Left renal cortex interstitium (tissue), 4 donors: ENCODE results near the gene MPZ. TPM values are rescaled to one million over a fixed set of nuclear protein-coding genes. Genes with fewer than 3 reads are reported as not detected.
"Not testable (repeated sequence)": the region's sequence is repeated elsewhere in the genome, so short reads cannot be mapped to it uniquely, and the experiment has no call there.

Experiments
- DNase-seq, 4 donors: peaks; one replicate each; pipeline ENCODE4 v3.0.0-alpha.2; 2013; ENCODE audit warnings: low read depth in 4 of 4, low spot score in 2 of 4, missing footprints in 1 of 4
- polyA plus RNA-seq, 4 donors: library from polyadenylated mRNA; unstranded; fragments of 120-200 nt; gene quantifications; one replicate each; pipeline ENCODE4 v1.2.1, GENCODE V29; 2013; ENCODE audit not compliant: insufficient read length in 4 of 4

MPZ gene
- polyA plus RNA-seq, result 1 to 10 TPM; 3.7 to 5.7 (median 4.8) TPM

DNA sequence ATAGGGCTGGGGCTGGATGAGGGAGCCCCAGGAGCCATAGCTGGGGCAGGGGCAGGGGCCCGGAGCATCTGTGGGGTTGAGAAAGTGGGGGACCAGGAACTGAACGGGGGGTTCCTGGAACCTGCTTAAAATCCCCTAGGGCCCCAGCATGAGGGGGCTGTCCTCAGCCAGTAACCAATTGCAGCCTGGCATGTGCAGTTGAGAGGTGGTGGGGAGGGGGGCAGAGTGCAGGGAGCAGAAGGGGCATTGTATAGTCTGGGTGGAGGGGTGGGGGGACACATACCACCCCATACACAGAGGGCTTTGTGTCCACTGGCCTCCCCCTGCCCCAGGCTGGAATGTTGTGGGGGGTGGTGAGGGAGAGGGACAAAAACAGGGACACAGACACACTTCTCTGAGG, at the start of gene MPZ:
Gene MPZ (minus strand): TSS at position 101 of the 400 bp plus-strand sequence. CDS start 63 bp downstream, at position 38.
- no peak for DNase-seq

- DNase-seq, result peak in 1 of 4 donors; percentile 19
These were observed 49.5 kb upstream of the MPZ start for GRCh38 chr1:161359291-161359690.

- DNase-seq, result no peak
These were observed 47.3 kb upstream of the MPZ start for GRCh38 chr1:161357073-161357472.

GRCh38 chr1:161351482-161351881, 41.7 kb upstream of the MPZ start:
- no peak for DNase-seq

GRCh38 chr1:161350671-161351070, 40.9 kb upstream of the MPZ start:
- DNase-seq, result no peak

DNA sequence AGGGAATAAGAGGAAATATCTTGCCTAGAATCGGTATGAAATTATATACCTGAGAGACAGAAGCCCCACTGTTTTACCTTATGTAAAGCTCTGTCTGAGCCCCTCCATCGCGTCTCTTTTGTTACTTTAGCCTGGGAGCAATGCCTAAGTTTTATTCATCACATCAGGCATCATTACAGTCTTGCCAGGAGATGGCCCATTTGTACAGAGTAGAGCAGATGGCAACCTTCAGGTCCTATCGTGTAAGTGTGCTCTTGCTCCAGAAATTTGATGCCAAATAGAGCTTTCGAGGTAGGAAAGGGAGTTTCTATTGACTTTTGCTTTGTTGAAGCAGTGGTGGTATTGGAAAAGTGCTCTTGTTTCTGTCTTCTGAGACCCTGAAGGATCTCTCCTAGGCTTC, 33.1 kb upstream of the MPZ start:
- DNase-seq, result no peak

DNA sequence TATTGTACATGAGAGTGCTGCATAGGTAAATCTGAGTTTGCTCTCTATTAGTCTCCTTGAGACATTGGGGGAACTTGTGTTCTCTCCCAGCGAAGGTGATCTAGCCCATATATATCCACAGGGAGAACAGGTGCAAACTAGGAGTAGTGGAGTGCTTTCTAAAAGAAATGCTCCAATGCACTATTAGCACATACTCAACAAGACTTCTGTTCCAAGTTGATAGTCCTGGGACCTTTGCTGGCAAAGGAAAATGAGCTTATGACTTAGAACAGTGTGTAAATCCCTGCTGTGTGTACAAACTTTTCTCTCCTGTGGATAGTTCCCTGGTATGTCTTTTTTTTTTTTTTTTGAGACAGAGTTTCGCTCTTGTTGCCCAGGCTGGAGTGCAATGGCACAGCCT, 32.4 kb upstream of the MPZ start:
- no peak for DNase-seq

- DNase-seq, result no peak
These were observed 26.0 kb upstream of the MPZ start for GRCh38 chr1:161335796-161336195.

GRCh38 chr1:161333166-161333565, 23.4 kb upstream of the MPZ start:
- no peak for DNase-seq

DNA sequence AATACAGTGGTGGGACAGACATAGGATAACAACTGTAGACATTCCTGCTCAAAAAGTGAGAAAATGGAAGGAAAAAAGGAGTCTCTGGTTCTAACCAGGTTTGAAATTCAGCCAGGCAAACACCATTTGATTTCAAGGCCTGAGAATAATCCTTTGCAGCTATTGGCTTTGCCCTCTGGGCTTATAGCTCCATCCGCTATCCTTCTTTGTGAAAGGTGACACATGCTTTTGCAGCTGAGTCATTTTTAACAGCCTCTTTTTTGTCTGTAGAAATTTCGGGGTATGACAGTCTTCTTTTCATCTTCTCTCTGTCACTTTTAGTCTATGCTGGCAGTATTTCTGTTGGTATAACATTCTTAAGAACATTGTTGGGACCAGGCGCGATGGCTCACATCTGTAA, 20.6 kb upstream of the MPZ start:
- DNase-seq, result no peak

GRCh38 chr1:161324020-161324419, 14.3 kb upstream of the MPZ start:
- no peak for DNase-seq

GRCh38 chr1:161315841-161316674, 6.3 kb upstream of the MPZ start:
- not testable (repeated sequence) for DNase-seq

DNA sequence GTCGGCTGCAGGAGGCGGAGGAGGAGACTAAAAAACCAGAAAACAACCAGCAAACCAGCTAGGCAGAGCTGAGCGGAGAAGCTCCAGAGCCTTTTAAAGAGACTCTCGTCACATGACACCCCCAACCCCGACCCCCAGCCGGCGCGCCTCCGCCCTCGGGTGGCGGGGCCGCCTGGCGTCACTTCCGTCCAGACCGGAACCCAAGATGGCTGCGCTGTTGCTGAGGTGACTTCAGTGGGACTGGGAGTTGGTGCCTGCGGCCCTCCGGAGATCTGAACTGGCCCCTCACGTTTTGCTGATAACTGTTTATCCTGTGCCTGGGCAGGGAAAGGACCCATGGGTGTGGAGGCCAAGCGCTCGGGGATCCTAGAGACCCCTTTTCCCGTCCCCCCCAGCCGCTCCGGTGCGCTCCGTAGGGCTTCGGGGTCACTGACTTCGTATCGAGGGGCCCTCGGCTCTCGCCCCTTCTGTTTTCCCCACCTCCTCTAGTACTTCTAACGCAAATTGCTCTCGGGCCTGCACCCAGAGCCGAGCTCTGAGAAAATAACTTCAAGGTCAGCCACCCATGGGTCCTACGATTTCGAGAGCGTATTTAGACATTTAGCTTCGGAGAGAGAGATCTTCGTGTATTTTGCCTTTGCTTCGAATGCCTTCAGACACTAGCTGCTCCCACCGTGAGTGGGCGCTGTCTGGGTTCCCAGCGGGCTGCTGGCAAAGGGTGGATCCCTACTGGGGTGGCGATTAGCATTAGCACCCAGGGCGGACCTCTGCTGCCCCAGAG, 4.6 kb upstream of the MPZ start, which contains the start of gene SDHC:
Gene SDHC (plus strand): TSS at position 181 of the 781 bp plus-strand sequence. CDS start 25 bp downstream, at position 206.
- DNase-seq, result peak; percentile 79 to 90 (median 86)

DNA sequence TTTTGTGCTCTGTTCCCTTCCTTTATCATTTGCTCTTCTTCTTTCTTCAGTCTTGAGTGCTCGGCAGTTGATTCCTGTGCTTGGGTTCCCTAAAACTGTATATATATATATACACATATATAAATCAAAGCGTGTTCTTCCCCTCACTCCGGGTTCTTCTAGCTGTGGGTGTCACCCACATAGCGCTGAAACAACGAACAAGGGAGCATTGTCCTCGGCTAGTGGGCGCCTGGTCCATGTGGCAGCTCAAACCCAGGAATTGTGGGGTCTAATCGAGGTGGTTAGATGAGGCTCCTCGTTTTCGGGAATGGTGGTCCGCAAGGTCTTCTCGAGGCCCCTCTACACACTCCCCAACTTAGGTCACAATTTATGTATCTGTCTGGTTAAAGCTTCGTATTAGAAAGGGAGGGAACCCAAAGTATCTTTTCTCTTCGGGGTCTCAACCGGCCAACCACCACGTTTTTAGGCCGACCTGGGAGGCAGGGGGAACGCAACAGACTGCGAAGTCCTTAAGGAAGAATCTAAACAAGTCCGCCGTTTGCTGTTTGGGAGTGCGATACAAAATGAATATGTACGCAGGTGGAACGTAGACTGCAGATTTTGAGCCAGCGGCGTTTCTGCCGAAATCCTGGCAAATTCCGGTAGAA, 3.9 kb upstream of the MPZ start:
- no peak for DNase-seq

DNA sequence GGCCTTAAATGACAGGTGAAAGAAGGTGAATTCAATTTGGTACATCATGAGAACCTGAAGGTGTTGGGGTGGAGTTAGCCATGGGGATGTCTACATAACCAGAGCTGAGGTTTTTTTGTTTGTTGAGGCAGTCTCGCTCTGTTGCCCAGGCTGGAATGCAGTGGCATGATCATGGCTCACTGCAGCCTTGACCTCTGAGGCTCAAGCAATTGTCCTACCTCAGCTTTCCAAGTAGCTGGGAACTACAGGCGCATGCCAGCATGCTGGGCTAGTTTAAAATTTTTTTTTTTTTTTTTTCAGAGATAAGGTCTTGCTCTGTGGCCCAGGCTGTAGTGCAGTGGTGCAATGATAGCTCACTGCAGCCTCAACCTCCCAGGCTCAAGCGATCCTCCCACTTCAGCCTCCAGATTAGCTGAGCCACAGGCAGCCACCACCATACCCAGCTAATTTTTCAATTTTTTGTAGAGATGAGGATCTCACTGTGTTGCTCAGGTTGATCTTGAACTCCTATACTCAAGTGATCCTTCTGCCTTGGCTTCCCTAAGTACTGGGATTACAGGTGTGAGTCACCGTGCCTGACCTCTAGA, 1.9 kb upstream of the MPZ start:
- no peak for DNase-seq

DNA sequence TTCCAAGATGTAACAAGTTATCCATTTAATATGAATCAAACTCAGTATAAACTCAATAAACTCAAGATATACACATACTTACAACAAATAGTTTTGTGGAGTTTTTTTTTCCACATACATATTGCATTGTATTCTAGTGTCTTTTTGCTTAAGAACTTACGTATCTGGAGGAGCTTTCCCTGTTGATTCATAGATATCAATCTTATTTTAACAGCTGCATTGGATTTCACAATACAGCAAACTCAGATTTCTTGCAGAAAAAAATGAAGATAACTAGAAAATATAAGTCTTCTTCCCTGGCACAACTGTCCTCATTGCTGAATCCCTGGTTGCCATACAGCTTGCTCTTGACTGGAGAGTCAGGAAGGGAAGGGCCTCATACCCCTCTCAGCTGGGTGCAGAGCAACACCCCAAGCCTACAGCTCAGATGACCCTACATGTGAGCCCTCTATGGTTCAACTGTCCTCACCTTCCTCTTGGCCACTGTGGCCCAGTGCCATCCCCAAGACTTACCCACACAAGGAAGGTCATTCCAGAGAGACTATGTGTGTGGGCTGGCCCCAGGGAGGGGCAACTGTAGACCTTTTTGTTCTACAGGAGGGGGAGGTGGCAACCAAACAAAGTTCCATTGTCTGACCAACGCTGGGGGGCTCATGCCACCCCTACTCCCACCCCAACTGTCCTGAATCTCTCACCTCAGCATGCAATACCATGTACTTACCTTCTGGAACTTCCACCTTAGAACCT, 1.7 kb downstream of the MPZ start:
- no peak for DNase-seq

DNA sequence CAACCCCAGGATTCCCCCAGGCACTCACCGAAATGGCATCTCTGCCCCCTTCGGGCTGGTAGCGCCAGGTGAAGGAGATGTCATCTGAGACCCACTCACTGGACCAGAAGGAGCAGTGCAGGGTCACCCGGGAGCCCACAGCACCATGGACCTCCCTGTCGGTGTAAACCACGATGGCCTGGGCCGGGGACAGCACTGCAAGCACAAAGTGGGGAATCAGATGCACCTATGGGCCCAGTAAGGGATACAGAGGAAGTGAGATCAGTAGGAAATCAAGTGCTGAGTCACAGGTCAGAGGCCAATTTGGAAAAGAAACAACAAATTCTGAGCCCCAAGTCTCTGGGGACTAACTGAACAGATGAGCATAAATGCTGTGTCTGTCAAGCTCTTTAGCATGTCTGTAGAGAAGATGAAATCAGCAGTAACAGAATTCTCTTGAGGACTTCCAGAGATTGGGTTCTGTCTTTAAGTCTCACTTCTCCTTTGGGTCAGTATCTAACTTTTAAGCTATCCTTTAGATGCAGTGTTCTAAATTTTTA, 2.5 kb downstream of the MPZ start:
- DNase-seq, result no peak

DNA sequence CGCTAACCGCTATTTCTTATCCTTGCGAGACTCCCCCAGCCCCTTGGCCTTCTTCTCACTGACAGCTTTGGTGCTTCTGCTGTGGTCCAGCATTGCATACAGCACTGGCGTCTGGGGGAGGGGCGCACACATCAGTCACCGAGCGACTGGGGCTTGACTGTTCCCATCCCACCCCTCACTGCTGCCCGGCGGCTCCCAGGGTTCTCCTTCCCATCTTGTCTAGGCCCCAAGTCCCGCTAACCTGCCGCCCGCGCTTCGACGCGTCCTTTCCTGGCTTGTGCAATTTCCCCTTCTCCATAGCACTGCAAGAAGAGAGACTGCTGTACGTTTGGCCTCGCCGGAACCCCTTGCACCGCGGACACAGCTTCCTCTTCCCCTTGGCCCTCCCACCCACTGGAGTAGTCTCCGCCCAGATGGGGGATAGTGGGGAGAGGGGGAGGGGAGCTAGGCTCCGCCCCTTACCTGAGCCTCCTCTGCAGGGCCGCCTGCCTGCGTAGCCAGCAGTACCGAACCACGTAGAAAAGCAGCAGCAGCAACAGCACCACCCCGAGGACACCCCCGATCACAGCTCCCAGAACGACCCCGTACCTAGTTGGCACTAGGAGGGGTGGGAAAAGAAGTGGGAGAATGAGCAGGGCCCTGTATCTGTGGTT, 3.8 kb downstream of the MPZ start:
- DNase-seq, result peak; percentile 41 to 67 (median 60)
